Fibroblast of skin of back (primary cell): ENCODE results near the gene ANKRD55.
"Not testable (repeated sequence)": the region's sequence is repeated elsewhere in the genome, so short reads cannot be mapped to it uniquely, and the experiment has no call there.

Experiments used
- DNase-seq: peaks from one replicate; pipeline ENCODE4 v3.0.0-alpha.2; 2013

Gene ANKRD55

GRCh38 chr5:56253126-56253525 lies 20.0 kb upstream of the ANKRD55 start:
- DNase-seq: no peak

DNA sequence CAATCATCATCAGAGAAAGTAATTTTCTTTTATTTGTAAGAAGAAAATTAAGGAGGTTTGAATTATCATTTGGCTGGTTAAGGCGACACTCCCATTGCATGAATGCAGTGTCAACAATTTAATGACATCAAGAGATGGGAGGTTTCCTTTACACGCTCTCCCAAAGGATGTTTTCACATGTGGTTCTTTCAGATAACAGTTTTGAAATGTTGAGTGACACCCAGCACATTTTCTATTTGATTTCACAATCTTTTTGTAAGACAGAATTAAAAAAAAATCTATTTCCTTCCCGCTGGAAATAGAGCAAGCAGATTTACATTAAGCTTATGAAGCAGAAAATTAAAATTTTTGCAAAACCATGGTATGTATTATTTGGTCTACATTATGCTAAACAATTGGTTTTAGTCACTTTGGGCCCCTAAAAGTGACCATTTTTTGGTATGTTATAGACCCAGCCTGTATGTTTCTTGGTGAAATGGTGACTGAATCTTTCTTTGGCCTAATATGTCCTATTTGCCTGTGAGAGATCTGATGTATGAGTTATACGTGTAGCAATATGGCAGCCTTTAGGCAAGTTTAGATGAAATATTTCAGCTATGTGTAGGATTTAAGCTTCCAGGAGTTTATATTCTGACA lies 18.9 kb upstream of the ANKRD55 start:
- DNase-seq: no peak

DNA sequence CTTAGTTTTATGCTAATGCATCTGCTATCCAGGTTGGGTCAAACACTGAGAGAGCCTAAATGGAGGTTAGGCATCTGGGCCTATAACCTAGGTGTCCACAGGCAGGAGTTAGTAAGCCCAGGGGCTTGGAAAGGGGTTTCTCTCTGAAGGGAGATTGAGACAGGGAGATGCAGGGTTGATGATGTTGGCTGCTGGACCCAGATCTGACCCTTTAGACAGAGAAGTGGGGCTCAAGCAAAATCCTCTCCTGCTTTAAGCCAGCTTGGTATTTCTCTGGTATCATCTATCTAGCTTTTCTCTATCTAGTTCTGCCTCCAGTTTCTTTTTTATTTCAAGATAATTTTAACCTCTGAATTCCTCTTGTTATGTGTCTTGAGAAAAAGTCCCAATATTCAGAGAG lies 18.3 kb upstream of the ANKRD55 start:
- no peak for DNase-seq

- DNase-seq: no peak
These were observed 16.9 kb upstream of the ANKRD55 start for GRCh38 chr5:56250011-56250410.

- DNase-seq: not testable (repeated sequence)
These were observed 16.0 kb upstream of the ANKRD55 start for GRCh38 chr5:56249085-56249484.

GRCh38 chr5:56247592-56247991 lies 14.5 kb upstream of the ANKRD55 start:
- peak; percentile 89 for DNase-seq

DNA sequence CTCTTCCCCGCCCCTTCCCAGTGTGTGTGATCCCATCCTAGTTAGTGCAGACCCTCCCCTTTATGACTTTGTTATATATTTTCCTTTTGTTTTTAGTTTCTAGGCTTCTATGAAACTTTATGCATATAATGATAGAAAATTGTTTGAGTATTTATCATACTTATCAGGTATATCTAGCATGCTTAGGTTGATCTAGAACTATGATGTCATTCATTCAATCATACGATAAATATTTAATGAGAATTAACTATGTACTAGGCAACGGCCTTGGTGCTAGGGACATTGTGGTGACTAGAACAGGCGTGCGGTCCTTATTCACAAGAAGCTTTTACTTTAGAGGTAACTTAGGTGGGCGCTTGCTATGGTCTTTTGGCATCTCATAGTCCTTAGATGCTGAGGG lies 13.6 kb upstream of the ANKRD55 start:
- no peak for DNase-seq

DNA sequence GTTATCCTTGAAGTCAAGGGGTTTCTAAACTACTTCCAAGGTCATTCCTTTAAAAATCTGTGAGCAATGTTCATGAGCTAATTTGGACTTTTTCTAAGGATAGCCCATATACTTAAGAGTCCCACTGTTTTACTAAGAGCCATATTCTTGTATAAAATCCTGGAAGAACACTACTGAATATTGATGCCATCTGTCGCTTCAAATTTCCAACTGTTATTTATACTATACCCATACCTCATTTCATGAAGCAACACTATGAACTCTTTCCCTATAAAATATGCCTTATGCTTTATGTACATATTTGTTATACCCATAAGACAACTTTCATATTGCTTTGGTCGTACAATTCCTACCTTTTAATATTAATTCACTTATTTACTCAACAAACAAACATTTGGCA lies 12.4 kb upstream of the ANKRD55 start:
- DNase-seq: no peak

GRCh38 chr5:56244627-56245026 lies 11.5 kb upstream of the ANKRD55 start:
- no peak for DNase-seq

DNA sequence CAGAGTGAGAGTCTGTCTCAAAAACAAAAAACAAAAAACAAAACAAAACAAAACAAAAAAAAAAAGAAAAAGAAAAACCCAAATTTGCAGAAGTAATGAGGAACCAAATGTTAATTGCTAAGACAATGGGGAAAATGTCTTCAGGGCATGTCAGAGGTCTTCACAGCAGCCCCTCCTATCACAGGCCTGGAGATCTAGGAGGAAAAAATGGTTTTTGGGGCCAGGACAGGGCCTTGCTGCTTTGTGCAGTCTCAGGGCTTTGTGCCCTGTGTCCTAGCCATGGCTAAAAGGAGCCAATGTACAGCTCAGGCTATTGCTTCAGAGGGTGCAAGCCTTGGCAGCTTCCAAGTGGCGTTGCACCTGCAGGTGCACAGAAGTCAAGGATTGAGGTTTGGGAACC lies 9.1 kb upstream of the ANKRD55 start:
- not testable (repeated sequence) for DNase-seq

GRCh38 chr5:56232538-56232937 lies 592 bp downstream of the ANKRD55 start:
- no peak for DNase-seq

DNA sequence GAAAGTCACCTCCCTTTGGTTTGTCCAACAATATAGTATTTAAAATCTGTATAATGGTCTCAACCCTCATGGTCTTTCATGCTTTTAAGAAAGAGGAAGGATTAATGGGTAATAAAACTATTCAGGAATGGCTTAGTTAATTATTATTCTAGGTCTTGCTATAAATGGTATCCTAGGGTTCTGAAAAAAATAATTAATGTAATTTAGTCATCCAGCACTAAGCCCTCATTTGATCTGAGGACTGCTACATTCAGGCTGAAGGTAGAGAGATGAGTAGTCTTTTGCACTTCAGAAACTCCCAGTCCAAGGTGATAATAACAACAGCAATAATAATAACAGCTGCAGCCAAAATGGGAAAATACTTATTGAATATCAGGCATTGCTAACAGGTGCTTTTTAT lies 2.6 kb downstream of the ANKRD55 start:
- DNase-seq: no peak

DNA sequence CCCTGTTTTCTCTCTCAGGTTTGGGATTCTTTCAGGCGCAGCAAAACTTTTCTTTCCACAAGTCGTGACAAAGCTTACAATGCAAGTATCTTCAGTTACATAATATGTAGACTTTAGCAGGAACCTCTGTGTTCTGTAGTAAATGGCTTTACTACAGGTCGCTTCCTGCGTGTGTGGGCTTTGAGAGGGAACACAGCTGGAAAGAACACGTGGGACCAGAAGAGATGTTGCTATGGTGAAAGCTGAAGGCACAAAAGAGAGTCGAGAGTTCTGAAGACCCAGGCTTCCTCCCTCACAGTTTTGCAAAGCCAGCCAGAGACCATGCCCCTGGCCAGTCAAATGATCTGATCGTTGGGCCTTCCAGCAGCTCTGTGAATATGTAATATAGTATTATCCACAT lies 4.0 kb downstream of the ANKRD55 start:
- DNase-seq: no peak

- no peak for DNase-seq
These were observed 4.5 kb downstream of the ANKRD55 start for GRCh38 chr5:56228631-56229030.

DNA sequence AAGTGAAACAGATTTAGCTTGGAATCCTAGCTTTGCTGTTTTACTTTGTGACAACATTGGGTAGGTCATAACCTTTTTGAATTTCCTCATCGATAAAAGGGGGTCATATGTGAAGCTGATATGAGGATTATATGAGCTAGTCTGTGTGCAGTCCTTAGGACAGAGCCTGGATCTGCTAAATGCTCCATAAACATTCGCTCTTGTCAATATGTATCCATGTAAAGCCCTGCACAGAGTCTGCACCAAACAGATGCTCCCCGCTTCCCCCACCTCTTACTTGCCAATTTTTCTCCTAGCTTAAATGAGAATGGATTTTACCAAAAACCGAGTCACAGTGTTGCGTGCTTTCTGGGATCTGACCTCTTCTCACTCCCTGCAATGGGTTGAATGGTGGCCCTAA lies 5.4 kb downstream of the ANKRD55 start:
- no peak for DNase-seq

GRCh38 chr5:56223298-56223697 lies 9.8 kb downstream of the ANKRD55 start:
- DNase-seq: not testable (repeated sequence)

GRCh38 chr5:56221601-56222000 lies 11.5 kb downstream of the ANKRD55 start:
- not testable (repeated sequence) for DNase-seq

DNA sequence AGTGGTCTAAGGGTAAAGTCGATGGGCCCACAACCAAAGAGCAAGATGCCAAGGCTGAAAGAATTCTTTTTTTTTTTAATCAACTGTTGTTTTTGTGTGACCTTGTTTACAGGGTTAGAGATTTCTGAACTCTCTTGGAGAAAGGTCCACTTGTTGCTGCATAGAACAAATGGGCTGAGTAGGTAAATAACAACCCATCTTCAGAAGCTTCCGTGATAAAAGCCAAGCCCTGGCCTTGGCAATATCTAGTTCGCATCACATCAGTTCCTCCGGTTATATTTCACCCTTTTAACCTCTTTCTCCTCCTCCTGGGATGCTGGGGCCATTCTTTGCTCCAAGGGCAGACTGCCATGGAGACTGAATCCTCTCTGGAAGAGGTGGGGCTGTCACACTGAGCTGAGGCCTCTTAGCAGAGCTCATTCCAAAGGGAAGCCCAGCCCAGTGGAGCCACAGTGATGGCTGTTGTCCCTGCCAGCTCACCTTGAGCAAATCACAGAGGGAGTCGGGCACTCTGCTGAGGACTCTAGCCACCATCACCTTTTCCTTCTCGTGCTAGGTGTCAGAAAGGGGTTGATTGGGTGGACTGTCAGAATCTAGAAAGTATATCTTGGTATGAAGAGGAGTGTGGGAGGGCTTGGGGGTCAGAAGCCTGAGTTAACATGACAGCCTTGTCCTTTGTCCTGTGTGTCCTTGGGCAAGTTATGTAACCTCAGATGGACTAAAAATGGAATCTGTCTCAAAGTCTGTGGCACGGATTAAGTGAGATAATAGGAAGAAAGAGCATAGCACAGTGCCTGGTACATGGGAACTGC lies 17.9 kb downstream of the ANKRD55 start:
- DNase-seq: no peak

- not testable (repeated sequence) for DNase-seq
These were observed 19.1 kb downstream of the ANKRD55 start for GRCh38 chr5:56213886-56214535.

DNA sequence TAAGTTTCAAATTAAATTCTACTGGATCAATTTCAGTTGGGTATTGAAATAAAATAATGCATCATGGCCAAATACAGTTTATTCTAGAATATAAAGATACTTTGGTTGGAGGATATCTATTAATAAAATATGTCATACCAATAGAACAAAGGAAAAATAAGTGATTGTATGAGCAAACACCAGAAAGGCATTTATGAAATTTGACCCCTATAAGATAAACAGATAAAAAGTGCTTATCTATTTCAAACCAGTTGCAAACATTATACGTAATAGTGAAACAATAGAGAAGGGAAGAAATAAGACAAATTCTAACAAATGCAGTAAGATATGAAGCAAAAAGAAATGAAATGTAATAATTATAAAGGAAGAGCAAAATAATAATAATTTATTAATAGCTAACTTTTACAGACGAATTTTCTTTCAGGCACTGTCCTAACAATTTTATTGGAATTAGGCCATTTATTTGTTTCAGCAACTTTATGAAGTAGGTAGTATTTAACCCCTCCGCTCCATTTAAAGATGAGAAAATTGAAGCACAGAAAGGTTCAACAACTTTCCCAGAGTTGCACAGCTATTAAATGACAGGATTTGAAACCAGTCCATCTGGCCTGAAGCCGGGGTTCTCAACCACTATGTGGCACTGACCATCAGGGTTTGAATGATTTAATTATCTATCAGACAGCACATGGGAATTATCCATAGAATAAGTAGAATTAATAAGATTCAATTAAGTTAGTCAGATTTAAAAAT lies 20.8 kb downstream of the ANKRD55 start:
- DNase-seq: no peak

DNA sequence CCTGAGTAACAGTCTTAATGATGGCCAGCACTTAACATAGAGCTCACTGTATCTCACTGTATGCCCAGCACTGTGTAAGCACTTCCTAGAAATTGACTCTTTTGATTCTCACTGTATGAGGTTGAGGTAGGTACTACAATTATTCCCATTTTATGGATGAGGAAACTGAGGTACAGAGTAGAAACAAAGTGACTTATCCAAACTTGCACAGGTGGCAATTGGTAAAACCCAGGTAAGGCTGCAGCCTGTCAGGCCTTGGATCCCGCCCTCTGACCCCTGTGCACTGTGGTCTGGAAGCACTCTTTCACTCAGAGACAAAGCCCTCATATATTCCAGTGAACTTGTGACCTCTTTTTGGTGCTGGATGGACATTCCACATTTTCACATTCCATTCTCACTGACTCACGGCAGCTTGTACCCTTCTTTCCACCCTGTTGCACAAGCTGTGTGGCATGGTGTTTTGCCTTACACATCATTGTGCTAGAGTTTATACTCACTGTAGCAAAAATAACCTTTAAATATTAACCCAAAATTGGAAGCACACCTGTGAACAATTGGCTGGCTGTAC lies 21.7 kb downstream of the ANKRD55 start:
- DNase-seq: peak; percentile 92

GRCh38 chr5:56208681-56209080 lies 24.4 kb downstream of the ANKRD55 start:
- DNase-seq: no peak

- peak; percentile 19 for DNase-seq
These were observed 25.6 kb downstream of the ANKRD55 start for GRCh38 chr5:56207537-56207936.
